CD4-positive, alpha-beta memory T cell (primary cell): ENCODE results near the gene MAGI2. TPM values are rescaled to one million over a fixed set of nuclear protein-coding genes. Genes with fewer than 3 reads are reported as not detected.

Experiments used
- CTCF ChIA-PET: fragments of 350-600 bp; sonication (Branson Sonifier 250); formaldehyde crosslinking; loops from one replicate; lab custom pipeline; 2021; ENCODE audit warnings: inconsistent platforms; ENCODE audit not compliant: partially characterized antibody; lab: Charles Lee
- POLR2A ChIA-PET: fragments of 350-600 bp; sonication (Branson Sonifier 250); formaldehyde crosslinking; loops from one replicate; lab custom pipeline; 2021; ENCODE audit not compliant: partially characterized antibody; lab: Charles Lee
- DNase-seq, 5 donors: peaks; one replicate each; pipeline versions ENCODE4 v3.0.0 to v3.0.0-alpha.2; 2020 to 2022; ENCODE audit warnings: mixed read lengths in 1 of 5
- H3K27ac ChIP-seq: one replicate; pipeline ENCODE4 v1.7.0; 2013; ENCODE audit warnings: low read depth, low read length
- H3K27me3 ChIP-seq: 2 replicates; pipeline ENCODE4 v1.7.0; 2013; ENCODE audit warnings: mild to moderate bottlenecking, low read length, moderate library complexity; ENCODE audit not compliant: insufficient read depth
- H3K36me3 ChIP-seq: 2 replicates; pipeline ENCODE4 v1.7.0; 2013; ENCODE audit warnings: mild to moderate bottlenecking, low read length, moderate library complexity; ENCODE audit not compliant: insufficient read depth
- H3K4me1 ChIP-seq: 2 replicates; pipeline ENCODE4 v1.7.0; 2013; ENCODE audit warnings: mild to moderate bottlenecking, low read length, moderate library complexity; ENCODE audit not compliant: insufficient read depth
- H3K4me3 ChIP-seq, 2 donors: one replicate each; pipeline ENCODE4 v1.7.0; 2013; ENCODE audit warnings: low read length in 2 of 2, mild to moderate bottlenecking in 1 of 2
- H3K9me3 ChIP-seq, 2 donors: one replicate each; pipeline ENCODE4 v1.7.0; 2013; ENCODE audit warnings: low read length in 2 of 2, control low read depth in 1 of 2; ENCODE audit not compliant: control insufficient read depth in 1 of 2
- H3K27ac Mint-ChIP-seq, 7 donors: one replicate each; pipeline ENCODE4 v1.8.0; 2020 to 2021; ENCODE audit warnings: mixed read lengths in 7 of 7, mild to moderate bottlenecking in 6 of 7, inconsistent platforms in 3 of 7, moderate library complexity in 3 of 7
- H3K27me3 Mint-ChIP-seq, 2 donors: one replicate each; pipeline ENCODE4 v1.8.0; 2020 to 2021; ENCODE audit warnings: mixed read lengths in 2 of 2
- H3K36me3 Mint-ChIP-seq, 2 donors: one replicate each; pipeline ENCODE4 v1.8.0; 2020 to 2021; ENCODE audit warnings: mixed read lengths in 2 of 2, inconsistent platforms in 1 of 2, mild to moderate bottlenecking in 1 of 2
- H3K4me1 Mint-ChIP-seq, 4 donors: one replicate each; pipeline ENCODE4 v1.8.0; 2020 to 2021; ENCODE audit warnings: mixed read lengths in 4 of 4, mild to moderate bottlenecking in 1 of 4
- H3K4me3 Mint-ChIP-seq, 8 donors: one replicate each; pipeline ENCODE4 v1.8.0; 2020 to 2021; ENCODE audit warnings: mixed read lengths in 8 of 8, mild to moderate bottlenecking in 7 of 8, moderate library complexity in 6 of 8, inconsistent platforms in 3 of 8
- H3K9me3 Mint-ChIP-seq, 8 donors: one replicate each; pipeline ENCODE4 v1.8.0; 2020 to 2021; ENCODE audit warnings: mixed read lengths in 8 of 8, mild to moderate bottlenecking in 5 of 8, inconsistent platforms in 3 of 8, moderate library complexity in 1 of 8
- intact Hi-C: fragments of 100-400 bp; cut with micrococcal nuclease; formaldehyde crosslinking; loops from one replicate; pipeline ENCODE4 v1.15.1; 2023
- polyA plus RNA-seq, 2 donors: library from polyadenylated mRNA; unstranded; fragments of 300-500 nt; fragmentation: Illumina TruSeq; gene quantifications; one replicate each; pipeline ENCODE4 v1.2.3, GENCODE V29; 2021
- total RNA-seq, 2 experiments: library from RNA; stranded (reverse); gene quantifications; one replicate each; pipeline ENCODE4 v1.2.3, GENCODE V29; 2021

MAGI2 gene
- total and polyA plus RNA-seq, 4 experiments from 2014 or later: 0.23 to 0.25 TPM; not detected in 2

GRCh38 chr7:78038465-78039080 is 1414.9 kb downstream of the MAGI2 start:
- no peak overlapping the region for H3K27ac Mint-ChIP-seq
- H3K9me3 Mint-ChIP-seq: no peaks in the 10 kb centered on the region
- Histone ChIP-seq H3K36me3 (no peaks in the 10 kb centered on the region), H3K4me3 (no peak overlapping the region), H3K4me1 (no peaks in the 10 kb centered on the region), H3K9me3 (no peaks in the 10 kb centered on the region), H3K27me3 (peaks cover 5% of the 10 kb centered on the region), H3K27ac (no peak overlapping the region)
- H3K27me3 Mint-ChIP-seq: peaks cover 10 to 24% of the 10 kb centered on the region in 2 donors
- H3K4me3 Mint-ChIP-seq: no peak overlapping the region
- ChIA-PET CTCF (interaction anchor here (1.0 to 9.0 kb wide), 4 partner anchors 13 to 387 kb away, joined by 5 to 102 read pairs (median 16); no protein-coding TSS in a partner anchor), POLR2A (no interaction called here)
- intact Hi-C loops: loop anchor here (5.0 kb wide), 1 partner anchor 96 kb away; no protein-coding TSS in a partner anchor
- H3K36me3 Mint-ChIP-seq: no peaks in the 10 kb centered on the region
- H3K4me1 Mint-ChIP-seq: peaks cover 0 to 8% (median 1%) of the 10 kb centered on the region in 4 donors
- no peak for DNase-seq

DNA sequence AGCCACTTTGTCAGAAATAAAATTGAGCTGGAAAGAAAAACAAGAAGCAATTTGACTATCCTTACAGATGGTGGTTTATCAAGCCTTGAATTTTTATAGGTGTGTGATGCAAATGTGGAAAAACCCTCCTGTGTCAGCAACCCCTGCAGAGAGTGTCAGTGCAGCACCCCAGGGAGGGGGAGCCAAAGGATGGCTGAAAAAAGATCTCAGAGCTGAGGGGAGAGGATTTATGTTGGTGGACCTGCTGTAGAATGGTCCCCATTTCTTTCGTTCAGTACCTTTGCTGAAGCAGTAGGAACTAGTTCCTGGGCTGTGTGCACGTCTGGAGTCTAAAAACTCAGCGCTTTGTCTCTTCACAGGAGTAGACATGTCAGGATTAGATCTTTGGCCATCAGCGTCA is 1415.9 kb downstream of the MAGI2 start:
- no peak overlapping the region for H3K27ac ChIP-seq
- no peaks in the 10 kb centered on the region for H3K36me3 ChIP-seq
- no peak overlapping the region for H3K4me3 ChIP-seq
- DNase-seq: no peak
- no peaks in the 10 kb centered on the region for H3K36me3 Mint-ChIP-seq
- no peak overlapping the region for H3K4me3 Mint-ChIP-seq
- ChIA-PET CTCF (interaction anchor here (0.9 to 1.6 kb wide), 6 partner anchors 9 to 386 kb away, joined by 3 to 8 read pairs (median 5); no protein-coding TSS in a partner anchor), POLR2A (no interaction called here)
- intact Hi-C loops: loop anchor here (5.0 kb wide), 1 partner anchor 95 kb away; no protein-coding TSS in a partner anchor
- peaks cover 0 to 8% (median 1%) of the 10 kb centered on the region in 4 donors for H3K4me1 Mint-ChIP-seq
- no peak overlapping the region for H3K27ac Mint-ChIP-seq
- H3K9me3 Mint-ChIP-seq: peaks cover 0 to 3% (median 0%) of the 10 kb centered on the region in 8 donors
- H3K4me1 ChIP-seq: no peaks in the 10 kb centered on the region
- H3K9me3 ChIP-seq: no peaks in the 10 kb centered on the region
- H3K27me3 Mint-ChIP-seq: peaks cover 16 to 31% of the 10 kb centered on the region in 2 donors
- peaks cover 5% of the 10 kb centered on the region for H3K27me3 ChIP-seq

- CTCF ChIA-PET: interaction anchor here (1.3 to 5.5 kb wide), 3 partner anchors 8 to 382 kb away, joined by 4 to 32 read pairs (median 6); no protein-coding TSS in a partner anchor
Observed at GRCh38 chr7:78033410-78033809, 1420.1 kb downstream of the MAGI2 start.

GRCh38 chr7:78026492-78026891 is 1427.0 kb downstream of the MAGI2 start:
- H3K4me3 Mint-ChIP-seq: no peak overlapping the region
- CTCF ChIA-PET: interaction anchor here (0.9 to 3.4 kb wide), 3 partner anchors 10 to 20 kb away, joined by 3 to 26 read pairs (median 3); no protein-coding TSS in a partner anchor

More at GRCh38 chr7:78033410-78033809, 1420.1 kb downstream of the MAGI2 start:
- Mint-ChIP-seq H3K4me3 (no peak overlapping the region), H3K27me3 (peaks cover 19 to 23% of the 10 kb centered on the region in 2 donors), H3K9me3 (peaks cover 0 to 3% (median 0%) of the 10 kb centered on the region in 8 donors), H3K36me3 (no peaks in the 10 kb centered on the region), H3K4me1 (no peaks in the 10 kb centered on the region), H3K27ac (no peak overlapping the region)
- H3K36me3 ChIP-seq: no peaks in the 10 kb centered on the region
- POLR2A ChIA-PET: no interaction called here
- no peaks in the 10 kb centered on the region for H3K27me3 ChIP-seq
- H3K27ac ChIP-seq: no peak overlapping the region
- H3K4me3 ChIP-seq: no peak overlapping the region
- H3K4me1 ChIP-seq: no peaks in the 10 kb centered on the region
- no peak for DNase-seq
- intact Hi-C loops: no loop called here
- H3K9me3 ChIP-seq: no peaks in the 10 kb centered on the region

DNA sequence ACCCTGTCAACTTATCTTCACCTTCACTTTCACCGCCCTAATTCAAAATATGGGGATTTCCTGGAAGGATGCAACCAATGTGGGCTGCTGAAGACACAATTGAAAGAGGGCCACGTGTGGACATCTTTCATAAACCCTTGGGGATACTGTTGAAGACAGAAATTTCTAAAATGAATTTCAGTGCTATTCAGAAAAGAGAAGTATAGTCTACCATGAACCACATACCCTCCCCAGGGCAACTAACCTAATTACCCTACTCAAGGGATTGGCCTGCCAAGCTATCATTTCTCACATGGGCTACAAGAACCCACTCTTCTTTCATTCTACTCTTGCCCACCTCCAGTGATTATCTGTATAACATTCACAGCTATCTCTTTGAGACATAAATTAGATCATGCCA is 1428.9 kb downstream of the MAGI2 start:
- Mint-ChIP-seq H3K4me3 (no peak overlapping the region), H3K36me3 (no peaks in the 10 kb centered on the region), H3K27me3 (peaks cover 0 to 2% of the 10 kb centered on the region in 2 donors), H3K4me1 (peaks cover 4 to 6% (median 6%) of the 10 kb centered on the region in 4 donors), H3K9me3 (no peaks in the 10 kb centered on the region), H3K27ac (no peak overlapping the region)
- H3K27me3 ChIP-seq: no peaks in the 10 kb centered on the region
- no peaks in the 10 kb centered on the region for H3K36me3 ChIP-seq
- no peak overlapping the region for H3K4me3 ChIP-seq
- DNase-seq: no peak
- H3K27ac ChIP-seq: no peak overlapping the region
- no peaks in the 10 kb centered on the region for H3K9me3 ChIP-seq
- ChIA-PET CTCF (interaction anchor here (1.1 to 3.4 kb wide), 3 partner anchors 10 to 265 kb away, joined by 3 to 26 read pairs (median 4); no protein-coding TSS in a partner anchor), POLR2A (no interaction called here)
- H3K4me1 ChIP-seq: peaks cover 5% of the 10 kb centered on the region
- intact Hi-C loops: no loop called here

More at GRCh38 chr7:78026492-78026891, 1427.0 kb downstream of the MAGI2 start:
- POLR2A ChIA-PET: no interaction called here
- H3K27ac ChIP-seq: no peak overlapping the region
- H3K36me3 Mint-ChIP-seq: no peaks in the 10 kb centered on the region
- H3K4me3 ChIP-seq: no peak overlapping the region
- H3K27ac Mint-ChIP-seq: no peak overlapping the region
- H3K27me3 ChIP-seq: no peaks in the 10 kb centered on the region
- no peaks in the 10 kb centered on the region for H3K9me3 Mint-ChIP-seq
- H3K36me3 ChIP-seq: no peaks in the 10 kb centered on the region
- peaks cover 0 to 2% of the 10 kb centered on the region in 2 donors for H3K27me3 Mint-ChIP-seq
- H3K4me1 Mint-ChIP-seq: no peaks in the 10 kb centered on the region
- intact Hi-C loops: no loop called here
- DNase-seq: no peak
- H3K4me1 ChIP-seq: no peaks in the 10 kb centered on the region
- no peaks in the 10 kb centered on the region for H3K9me3 ChIP-seq

DNA sequence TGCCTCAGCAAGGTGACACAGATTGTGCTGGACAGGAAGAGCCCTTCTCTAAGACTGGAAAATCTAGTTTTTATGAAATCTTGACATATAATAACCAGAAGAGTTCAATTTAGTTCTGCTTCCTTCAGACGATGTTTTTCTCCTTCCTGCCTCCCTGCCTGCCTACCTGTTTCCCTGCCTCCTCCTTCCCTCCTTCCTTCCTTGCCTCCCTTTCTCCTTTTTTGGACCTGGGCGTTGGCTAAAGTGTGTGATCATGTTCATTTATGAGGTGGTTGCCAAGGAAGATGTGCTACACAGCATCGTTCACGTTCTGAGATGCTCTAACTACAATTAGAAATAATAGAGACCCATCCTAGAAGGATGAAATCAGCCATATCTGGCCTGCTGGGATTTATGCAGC is 1430.3 kb downstream of the MAGI2 start:
- H3K36me3 Mint-ChIP-seq: no peaks in the 10 kb centered on the region
- no peaks in the 10 kb centered on the region for H3K9me3 Mint-ChIP-seq
- no peak overlapping the region for H3K27ac Mint-ChIP-seq
- Histone ChIP-seq H3K4me1 (peaks cover 11% of the 10 kb centered on the region), H3K27ac (no peak overlapping the region), H3K36me3 (no peaks in the 10 kb centered on the region), H3K9me3 (no peaks in the 10 kb centered on the region), H3K27me3 (no peaks in the 10 kb centered on the region), H3K4me3 (no peak overlapping the region)
- H3K4me3 Mint-ChIP-seq: no peak overlapping the region
- POLR2A ChIA-PET: no interaction called here
- DNase-seq: no peak
- intact Hi-C loops: no loop called here
- H3K27me3 Mint-ChIP-seq: peaks cover 0 to 2% of the 10 kb centered on the region in 2 donors
- peaks cover 4 to 11% (median 8%) of the 10 kb centered on the region in 4 donors for H3K4me1 Mint-ChIP-seq
- CTCF ChIA-PET: no interaction called here

GRCh38 chr7:78022165-78022564 is 1431.3 kb downstream of the MAGI2 start:
- no peak overlapping the region for H3K4me3 ChIP-seq
- peaks cover 4% of the 10 kb centered on the region for H3K27me3 ChIP-seq
- H3K4me1 ChIP-seq: peaks cover 11% of the 10 kb centered on the region
- no peaks in the 10 kb centered on the region for H3K9me3 ChIP-seq
- Mint-ChIP-seq H3K27me3 (peaks cover 0 to 2% of the 10 kb centered on the region in 2 donors), H3K4me3 (no peak overlapping the region), H3K9me3 (no peaks in the 10 kb centered on the region), H3K36me3 (no peaks in the 10 kb centered on the region), H3K4me1 (peaks cover 4 to 11% (median 8%) of the 10 kb centered on the region in 4 donors), H3K27ac (no peak overlapping the region)
- intact Hi-C loops: no loop called here
- CTCF ChIA-PET: interaction anchor here (0.6 to 5.5 kb wide), 3 partner anchors 10 to 499 kb away, joined by 3 to 102 read pairs (median 4); no protein-coding TSS in a partner anchor
- no peaks in the 10 kb centered on the region for H3K36me3 ChIP-seq
- DNase-seq: no peak
- no peak overlapping the region for H3K27ac ChIP-seq
- POLR2A ChIA-PET: no interaction called here
